GM04503 (cell line): ENCODE measurements around the gene COL18A1.
A peak's percentile ranks its signal among the peaks of the same experiment; 100 is the strongest.

ENCODE experiments used
- DNase-seq: peaks from one replicate; pipeline ENCODE4 v3.0.0-alpha.2; 2012; ENCODE audit warnings: low read depth

COL18A1 gene

GRCh38 chr21:45468971-45469272, 64.0 kb downstream of the COL18A1 start:
- DNase-seq: no peak

- DNase-seq: no peak
Observed at GRCh38 chr21:45469273-45470086, 64.5 kb downstream of the COL18A1 start.

GRCh38 chr21:45470087-45470515, 65.1 kb downstream of the COL18A1 start:
- peak; percentile 67 for DNase-seq

- DNase-seq: peak; percentile 86
Observed at GRCh38 chr21:45470773-45471524, 66.0 kb downstream of the COL18A1 start.

- DNase-seq: no peak
Observed at GRCh38 chr21:45471525-45472221, 66.7 kb downstream of the COL18A1 start.

- DNase-seq: no peak
Observed at GRCh38 chr21:45472445-45473365, 67.7 kb downstream of the COL18A1 start.

- no peak for DNase-seq
Observed at GRCh38 chr21:45473496-45474322, 68.7 kb downstream of the COL18A1 start.

GRCh38 chr21:45474323-45474950, 69.5 kb downstream of the COL18A1 start:
- no peak for DNase-seq

GRCh38 chr21:45475004-45475685, 70.2 kb downstream of the COL18A1 start:
- DNase-seq: no peak

GRCh38 chr21:45475797-45476570, 71.0 kb downstream of the COL18A1 start:
- no peak for DNase-seq

- no peak for DNase-seq
Observed at GRCh38 chr21:45476582-45476981, 71.6 kb downstream of the COL18A1 start.

- DNase-seq: no peak
Observed at GRCh38 chr21:45477176-45478114, 72.5 kb downstream of the COL18A1 start.

GRCh38 chr21:45478115-45478801, 73.3 kb downstream of the COL18A1 start:
- DNase-seq: no peak

- DNase-seq: no peak
Observed at GRCh38 chr21:45478816-45479669, 74.1 kb downstream of the COL18A1 start.

GRCh38 chr21:45479691-45480675, 75.0 kb downstream of the COL18A1 start:
- no peak for DNase-seq
